SH-SY5Y (cell line): ENCODE measurements around the gene NRG2.

Experiments used
- GATA2 ChIP-seq: IDR thresholded peaks from 2 replicates; pipeline ENCODE4 v1.6.1; 2011; ENCODE audit warnings: mild to moderate bottlenecking, low read depth, low read length
- GATA3 ChIP-seq: IDR thresholded peaks from 2 replicates; pipeline ENCODE4 v1.6.1; 2011; ENCODE audit warnings: low read depth, mild to moderate bottlenecking, low read length, moderate library complexity

NRG2 gene

GRCh38 chr5:139872052-139872766 is 170.9 kb downstream of the NRG2 start:
- TF ChIP-seq GATA2 (no peak), GATA3 (no peak)

- TF ChIP-seq GATA2 (no peak), GATA3 (no peak)
These were observed 171.5 kb downstream of the NRG2 start for GRCh38 chr5:139871614-139872013.

GRCh38 chr5:139870677-139871076 is 172.4 kb downstream of the NRG2 start:
- TF ChIP-seq GATA3: no peak
- TF ChIP-seq GATA2: no peak

GRCh38 chr5:139869042-139869790 is 173.9 kb downstream of the NRG2 start:
- no peak for TF ChIP-seq GATA3
- TF ChIP-seq GATA2: no peak

GRCh38 chr5:139867581-139867980 is 175.5 kb downstream of the NRG2 start:
- TF ChIP-seq GATA2 (no peak), GATA3 (no peak)

GRCh38 chr5:139867109-139867508 is 176.0 kb downstream of the NRG2 start:
- no peak for TF ChIP-seq GATA2
- no peak for TF ChIP-seq GATA3

GRCh38 chr5:139864716-139865483 is 178.2 kb downstream of the NRG2 start:
- no peak for TF ChIP-seq GATA3
- TF ChIP-seq GATA2: no peak

- no peak for TF ChIP-seq GATA3
These were observed 179.1 kb downstream of the NRG2 start for GRCh38 chr5:139863855-139864558.

- no peak for TF ChIP-seq GATA2
These were observed 179.7 kb downstream of the NRG2 start for GRCh38 chr5:139863361-139863760.

- TF ChIP-seq GATA2 (peak; percentile 44; the same call in 1 of the 2 replicates), GATA3 (no peak)
These were observed 180.3 kb downstream of the NRG2 start for GRCh38 chr5:139862803-139863202.

GRCh38 chr5:139862313-139862712 is 180.8 kb downstream of the NRG2 start:
- no peak for TF ChIP-seq GATA2
- no peak for TF ChIP-seq GATA3

GRCh38 chr5:139861889-139862207 is 181.3 kb downstream of the NRG2 start:
- no peak for TF ChIP-seq GATA2

- TF ChIP-seq GATA3 (no peak), GATA2 (no peak)
These were observed 181.8 kb downstream of the NRG2 start for GRCh38 chr5:139861021-139861888.

- TF ChIP-seq GATA2: no peak
- no peak for TF ChIP-seq GATA3
These were observed 184.1 kb downstream of the NRG2 start for GRCh38 chr5:139859013-139859412.
